Cardiac muscle cell (in vitro differentiated cells and primary cell): ENCODE measurements around the gene CHRM4. TPM values are rescaled to one million over a fixed set of nuclear protein-coding genes. Genes with fewer than 3 reads are reported as not detected.

Experiments used
- DNase-seq, 2 donors: peaks; one replicate each; pipeline versions ENCODE4 v3.0.0 to v3.0.0-alpha.2; 2010 to 2017; ENCODE audit warnings: low read depth in 1 of 2, low spot score in 1 of 2
- H3K27ac ChIP-seq: fragments of 200-600 bp; sonication (generic); 2 replicates; pipeline ENCODE4 v1.5.1; 2016
- H3K27me3 ChIP-seq: fragments of 200-600 bp; sonication (generic); 2 replicates; pipeline ENCODE4 v1.6.0; 2016; ENCODE audit warnings: control low read depth
- H3K36me3 ChIP-seq: fragments of 200-600 bp; sonication (generic); 2 replicates; pipeline ENCODE4 v1.5.1; 2016; ENCODE audit warnings: control low read depth
- H3K4me1 ChIP-seq: fragments of 200-600 bp; sonication (generic); 2 replicates; pipeline ENCODE4 v1.8.1; 2017; ENCODE audit warnings: low read depth, mild to moderate bottlenecking, mixed run types
- H3K4me3 ChIP-seq: fragments of 200-600 bp; sonication (generic); 2 replicates; pipeline ENCODE4 v1.5.1; 2016; ENCODE audit warnings: mild to moderate bottlenecking
- H3K9me3 ChIP-seq: fragments of 200-600 bp; sonication (generic); 2 replicates; pipeline ENCODE4 v1.5.1; 2017; ENCODE audit warnings: low read depth, mild to moderate bottlenecking, control low read depth
- CTCF ChIP-seq: IDR thresholded peaks from 2 replicates; pipeline ENCODE4 v1.5.1; 2012; ENCODE audit warnings: low read depth, mild to moderate bottlenecking, low read length
- polyA plus RNA-seq: library from polyadenylated mRNA; unstranded; fragments of >200 nt; fragmentation: Nextera tagmentation; extraction: Ambion mirVana; gene quantifications from 2 replicates; pipeline ENCODE4 v1.2.1, GENCODE V29; 2016
- total RNA-seq: library from RNA; depleted of rRNA; stranded (reverse); fragments of >200 nt; gene quantifications from 2 replicates; pipeline ENCODE4 v1.2.3, GENCODE V29; 2016

CHRM4 gene
- total and polyA plus RNA-seq, 2 experiments from 2014 or later: 0.51 TPM; not detected in 1

GRCh38 chr11:46367916-46368267 lies 23.7 kb downstream of the CHRM4 start:
- Histone ChIP-seq H3K36me3 (no peaks in the 10 kb centered on the region), H3K9me3 (no peaks in the 10 kb centered on the region), H3K4me1 (peaks cover 17% of the 10 kb centered on the region), H3K4me3 (no peak overlapping the region), H3K27me3 (no peaks in the 10 kb centered on the region), H3K27ac (no peak overlapping the region)
- DNase-seq: no peak
- no peak for TF ChIP-seq CTCF

GRCh38 chr11:46367244-46367915 lies 24.2 kb downstream of the CHRM4 start:
- peaks cover 22% of the 10 kb centered on the region for H3K4me1 ChIP-seq

GRCh38 chr11:46366661-46367161 lies 24.9 kb downstream of the CHRM4 start:
- Histone ChIP-seq H3K27me3 (no peaks in the 10 kb centered on the region), H3K36me3 (no peaks in the 10 kb centered on the region), H3K9me3 (no peaks in the 10 kb centered on the region), H3K4me3 (no peak overlapping the region), H3K4me1 (peaks cover 28% of the 10 kb centered on the region), H3K27ac (peak overlapping the region; percentile 60)
- DNase-seq: no peak
- TF ChIP-seq CTCF: no peak

More at GRCh38 chr11:46367244-46367915, 24.2 kb downstream of the CHRM4 start:
- TF ChIP-seq CTCF: peak; percentile 75
- peak; percentile 63 to 75 for DNase-seq
- H3K36me3 ChIP-seq: no peaks in the 10 kb centered on the region
- no peak overlapping the region for H3K4me3 ChIP-seq
- H3K27me3 ChIP-seq: no peaks in the 10 kb centered on the region
- no peaks in the 10 kb centered on the region for H3K9me3 ChIP-seq
- H3K27ac ChIP-seq: peak overlapping the region; percentile 60

- no peaks in the 10 kb centered on the region for H3K36me3 ChIP-seq
- H3K4me3 ChIP-seq: no peak overlapping the region
- no peak overlapping the region for H3K27ac ChIP-seq
- H3K27me3 ChIP-seq: no peaks in the 10 kb centered on the region
- H3K4me1 ChIP-seq: peaks cover 32% of the 10 kb centered on the region
- no peaks in the 10 kb centered on the region for H3K9me3 ChIP-seq
- no peak for TF ChIP-seq CTCF
- no peak for DNase-seq
Observed at GRCh38 chr11:46366260-46366659, 25.3 kb downstream of the CHRM4 start.

GRCh38 chr11:46364791-46365190 lies 26.8 kb downstream of the CHRM4 start:
- Histone ChIP-seq H3K27ac (no peak overlapping the region), H3K4me3 (no peak overlapping the region), H3K36me3 (no peaks in the 10 kb centered on the region), H3K27me3 (no peaks in the 10 kb centered on the region), H3K9me3 (no peaks in the 10 kb centered on the region), H3K4me1 (peaks cover 36% of the 10 kb centered on the region)
- no peak for DNase-seq
- TF ChIP-seq CTCF: no peak
